Measurements from ENCODE around the gene FEV. TPM values are rescaled to one million over a fixed set of nuclear protein-coding genes. Genes with fewer than 3 reads are reported as not detected.

The FEV gene
- not detected in 2 replicates for total RNA-seq (2014; rRNA removed; shearing (Covaris generic))

DNA sequence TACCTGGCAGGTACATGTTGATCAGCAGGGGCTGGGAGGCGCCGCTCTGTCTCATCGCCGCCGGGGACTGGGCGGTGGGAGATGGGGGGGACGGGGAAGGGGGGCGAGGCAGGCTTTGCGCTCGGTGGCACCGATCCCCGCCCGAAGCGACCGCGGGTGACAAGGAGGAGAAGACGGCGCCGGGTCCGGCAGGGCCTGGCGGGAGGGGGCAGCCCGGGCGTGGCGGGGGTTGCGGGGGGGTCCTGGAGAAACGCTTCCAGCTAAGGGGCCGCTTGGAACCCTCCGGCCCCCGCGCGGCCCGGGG is at the start of gene FEV:
Gene FEV (minus strand): TSS at position 164 of the 304 bp plus-strand sequence. CDS start 109 bp downstream, at position 55.
- DNase-seq (ENCODE audit: low spot score) = no peak

- no peak for DNase-seq (ENCODE audit: low spot score)
These were observed 47.2 kb upstream of the FEV start for GRCh38 chr2:219032051-219032745.

GRCh38 chr2:219031005-219031738 is 46.2 kb upstream of the FEV start:
- DNase-seq (ENCODE audit: low spot score) = no peak

GRCh38 chr2:219030177-219030940 is 45.4 kb upstream of the FEV start:
- DNase-seq (ENCODE audit: low spot score) = no peak

DNA sequence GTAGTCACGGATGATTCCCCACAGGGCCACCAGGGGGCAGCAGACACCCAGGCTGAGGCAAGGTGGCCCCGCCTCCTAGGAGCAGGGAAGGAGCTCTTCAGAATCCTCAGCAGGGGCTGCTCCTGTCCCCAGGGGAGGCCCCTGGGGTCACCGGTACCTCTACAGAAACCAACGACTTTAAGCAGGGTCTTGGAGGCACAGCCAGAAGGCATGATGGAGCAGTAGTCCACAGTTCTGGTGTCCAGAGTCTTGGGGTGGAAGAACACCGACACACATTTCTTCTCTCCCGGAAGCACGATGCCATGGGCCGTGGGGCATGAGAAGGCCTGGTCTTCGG is 44.8 kb upstream of the FEV start:
- peak; percentile 69 for DNase-seq (ENCODE audit: low spot score)

GRCh38 chr2:219028996-219029828 is 44.2 kb upstream of the FEV start:
- DNase-seq (ENCODE audit: low spot score) = no peak

DNA sequence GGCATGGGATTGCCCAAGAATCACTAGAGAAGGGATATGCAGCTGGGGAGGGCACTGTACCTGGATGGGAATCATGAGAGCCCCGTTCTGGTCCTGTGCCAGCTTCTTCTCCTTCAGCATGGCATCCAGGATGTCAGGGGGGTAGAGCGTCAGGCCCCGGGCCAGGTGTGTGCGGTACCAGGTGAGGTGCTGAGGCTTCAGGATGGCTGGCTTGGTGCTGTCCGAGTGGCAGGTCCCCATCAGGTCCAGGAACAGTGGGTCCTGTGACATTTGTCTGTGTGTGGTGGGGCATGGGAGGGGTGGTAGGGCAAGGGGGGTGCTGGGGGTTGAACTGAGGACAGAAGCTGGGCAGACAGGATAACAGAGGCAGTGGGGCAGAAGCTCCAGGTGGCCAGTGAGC is 43.2 kb upstream of the FEV start:
- DNase-seq (ENCODE audit: low spot score) = no peak

- no peak for DNase-seq (ENCODE audit: low spot score)
These were observed 42.6 kb upstream of the FEV start for GRCh38 chr2:219027511-219028055.

DNA sequence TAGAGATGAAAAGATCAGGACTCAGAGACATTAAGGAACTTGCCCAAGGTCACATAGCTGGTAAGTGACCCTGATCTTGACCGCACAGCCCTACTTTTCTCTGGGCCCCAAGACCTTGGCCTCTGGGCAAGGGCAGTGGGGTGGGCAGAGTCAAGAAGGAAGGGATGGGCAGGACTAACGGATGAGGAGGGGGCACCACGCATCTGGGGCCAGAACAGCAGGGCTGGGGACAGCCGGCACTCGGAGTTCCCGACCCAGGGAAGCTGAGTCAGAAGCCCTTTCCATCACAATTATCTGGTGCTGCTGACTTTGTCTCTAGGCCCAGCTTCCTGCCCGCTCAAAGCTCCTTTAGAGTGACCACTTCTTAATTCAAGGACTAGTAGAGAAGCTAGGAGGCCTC is 42.0 kb upstream of the FEV start:
- DNase-seq (ENCODE audit: low spot score) = no peak

DNA sequence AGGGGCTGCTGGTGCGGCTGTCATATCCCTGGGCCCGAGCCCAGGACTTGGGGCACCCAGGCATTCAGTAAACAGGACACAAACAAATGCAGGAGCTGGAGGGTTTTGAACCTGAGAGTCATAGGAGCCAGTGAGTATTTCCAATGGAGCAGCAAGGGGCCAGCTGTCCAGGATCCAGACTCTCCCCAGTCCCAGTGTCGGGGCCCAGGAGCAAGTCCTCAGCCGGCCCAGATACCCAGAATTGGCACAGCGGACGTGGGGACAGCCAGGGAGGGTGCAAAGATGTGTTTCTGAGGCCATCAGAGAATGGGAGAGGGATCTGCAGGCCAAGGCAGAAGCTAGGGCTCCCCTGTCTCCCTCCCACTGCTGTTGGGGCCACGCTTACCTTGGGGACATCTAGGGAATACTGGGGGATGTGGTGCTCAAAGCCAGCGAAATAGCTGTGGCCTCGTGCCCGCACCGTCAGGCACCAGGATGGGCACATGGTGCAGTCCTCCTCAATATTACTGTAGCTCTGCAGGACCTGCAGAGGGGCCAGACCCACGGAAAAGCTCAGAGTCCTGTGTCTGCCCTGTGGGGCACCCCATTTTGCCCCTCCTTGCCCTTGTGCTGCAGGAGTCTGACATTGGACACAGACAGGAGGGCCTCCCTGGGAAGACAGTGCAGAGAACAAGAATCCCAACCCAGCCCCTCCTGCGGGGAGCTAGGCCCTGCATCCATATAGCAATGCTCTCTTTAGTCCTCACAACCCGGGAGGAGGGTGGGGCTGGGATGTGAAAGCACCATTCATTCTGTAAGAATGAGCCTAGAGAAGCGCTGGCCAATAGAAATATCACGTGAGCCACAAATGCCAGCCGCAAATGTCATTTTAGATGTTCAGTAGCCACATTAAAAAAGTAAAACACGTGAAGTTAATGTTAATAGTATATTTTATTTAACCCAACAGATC is 40.9 kb upstream of the FEV start:
- no peak for DNase-seq (ENCODE audit: low spot score)

DNA sequence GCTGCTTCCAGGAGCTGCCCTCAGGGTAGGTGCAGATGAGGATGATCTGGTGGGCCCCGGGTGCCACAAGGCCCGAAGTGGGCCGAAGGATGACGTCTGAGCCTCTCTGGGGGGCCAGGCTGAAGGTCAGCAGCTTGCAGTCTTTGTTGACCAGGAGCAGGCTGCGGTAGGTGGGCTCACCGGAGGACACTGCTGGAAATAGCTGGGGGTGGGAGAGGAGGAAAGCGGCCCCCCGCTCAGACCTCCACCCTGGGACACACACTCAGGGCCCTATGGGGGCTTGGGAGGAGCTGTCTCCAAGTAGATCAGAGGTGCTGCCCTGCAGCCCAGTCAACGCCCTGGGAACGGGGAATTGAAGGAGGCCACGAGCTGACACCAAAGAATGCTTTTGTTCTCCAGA is 39.1 kb upstream of the FEV start:
- DNase-seq (ENCODE audit: low spot score) = no peak

DNA sequence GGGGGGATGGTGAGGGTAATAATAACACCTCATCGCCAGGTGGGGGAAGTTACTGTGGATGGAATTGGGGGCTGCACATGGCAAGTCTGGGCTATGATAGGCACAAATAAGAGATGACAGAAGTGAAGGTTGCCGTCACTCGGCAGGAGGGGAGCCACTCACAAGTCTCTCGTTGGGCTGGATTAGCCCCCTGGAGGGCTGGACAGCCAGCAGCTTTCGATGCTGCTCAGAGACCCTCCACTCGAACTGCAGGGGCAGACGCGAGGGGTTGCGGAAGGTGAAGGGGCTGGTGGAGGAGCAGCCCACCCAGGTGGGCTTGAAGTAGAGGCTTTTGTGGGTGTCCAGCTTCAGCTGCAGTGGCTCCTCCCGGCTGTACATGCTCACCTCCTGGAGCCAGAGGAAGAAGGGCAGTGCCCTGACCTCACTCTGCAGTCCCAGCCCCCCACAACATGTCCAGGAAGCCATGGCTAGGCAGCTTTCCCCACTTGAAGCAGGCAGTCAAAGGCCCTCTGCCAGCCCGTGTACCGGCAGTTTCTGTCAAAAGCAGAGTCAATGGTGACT is 38.1 kb upstream of the FEV start:
- no peak for DNase-seq (ENCODE audit: low spot score)

DNA sequence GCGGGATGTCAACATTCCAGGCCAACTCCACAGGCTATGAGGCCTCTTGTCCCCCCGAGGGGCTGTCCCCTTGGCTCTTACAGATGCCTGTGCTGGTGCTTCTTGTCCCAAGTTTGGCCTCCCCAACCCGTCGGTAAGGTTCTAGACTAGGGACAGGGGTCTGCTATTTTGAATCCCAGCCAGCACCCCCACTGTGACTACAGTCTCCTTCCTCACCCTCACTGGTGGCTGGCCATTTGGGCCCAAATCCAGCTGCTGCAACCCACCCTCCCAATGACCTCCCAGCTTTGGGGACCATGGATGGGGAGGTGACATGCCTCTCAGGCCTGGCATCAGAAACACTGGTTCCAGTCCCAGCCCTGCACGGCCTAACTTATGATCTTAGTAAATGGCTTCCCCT is 37.6 kb upstream of the FEV start:
- DNase-seq (ENCODE audit: low spot score) = no peak

- no peak for DNase-seq (ENCODE audit: low spot score)
These were observed 37.1 kb upstream of the FEV start for GRCh38 chr2:219022041-219022440.

DNA sequence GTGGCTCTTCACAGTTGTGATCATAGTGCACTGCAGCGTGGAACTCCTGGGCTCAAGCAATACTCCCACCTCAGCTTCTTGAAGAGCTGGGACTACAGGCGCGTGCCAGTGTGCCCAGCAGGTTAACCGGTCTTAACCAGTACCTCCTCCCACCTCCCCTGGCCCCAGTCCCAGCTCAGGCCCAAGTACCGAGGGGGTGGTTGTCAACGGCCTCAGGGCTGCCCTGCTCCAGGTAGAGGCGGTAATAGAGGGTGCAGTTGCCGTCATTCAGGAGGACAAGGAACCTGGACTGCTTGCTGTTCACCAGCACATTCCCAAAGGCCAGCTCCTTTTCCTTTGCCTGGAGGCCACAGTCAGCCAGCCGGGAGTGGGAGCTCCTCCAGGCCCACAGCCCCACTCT is 36.6 kb upstream of the FEV start:
- DNase-seq (ENCODE audit: low spot score) = no peak

- DNase-seq (ENCODE audit: low spot score) = no peak
These were observed 35.8 kb upstream of the FEV start for GRCh38 chr2:219020604-219021365.

DNA sequence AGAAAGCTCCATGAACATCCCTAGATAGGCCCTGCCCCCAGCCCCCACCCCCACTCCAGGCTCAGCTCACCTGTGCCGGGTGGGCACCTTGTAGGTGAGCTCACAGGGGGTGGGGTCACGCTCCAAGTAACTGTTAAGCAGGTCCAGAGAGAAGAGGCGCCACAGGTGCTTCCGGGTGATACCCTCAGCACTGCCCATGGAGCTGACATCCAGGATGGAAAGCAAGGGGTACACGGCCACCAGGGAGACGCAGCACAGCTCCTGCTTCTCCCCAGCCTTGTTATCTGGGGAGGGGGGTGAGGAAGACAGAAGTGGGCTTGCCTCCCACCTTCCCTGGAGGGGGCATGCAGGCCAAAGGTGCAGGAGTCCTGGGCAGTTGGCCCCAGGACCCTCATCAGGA is 34.5 kb upstream of the FEV start:
- no peak for DNase-seq (ENCODE audit: low spot score)

GRCh38 chr2:219018726-219019125 is 33.7 kb upstream of the FEV start:
- DNase-seq (ENCODE audit: low spot score) = no peak

DNA sequence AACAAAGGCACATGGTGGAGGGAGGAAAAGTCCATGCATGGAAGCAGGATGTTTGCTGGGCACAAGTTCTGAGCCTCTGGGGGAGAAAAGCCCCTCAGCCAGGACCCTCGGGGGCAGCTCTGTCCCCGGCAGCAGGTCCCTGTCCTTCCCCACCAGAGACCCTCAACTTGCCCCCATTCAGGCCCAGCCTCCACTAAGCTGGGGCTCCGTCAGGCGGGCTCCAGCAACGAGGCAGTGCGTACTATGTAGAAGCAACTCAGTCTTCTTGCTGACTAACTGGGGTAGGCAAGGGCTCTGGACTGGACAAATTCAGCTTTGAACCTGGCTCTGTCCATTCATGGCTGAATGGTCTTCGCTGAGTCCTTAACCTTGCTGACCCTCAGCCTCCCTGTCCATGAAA is 33.3 kb upstream of the FEV start:
- DNase-seq (ENCODE audit: low spot score) = no peak
